NT2/D1 (cell line): ENCODE measurements around the gene SPAG9.

Experiments used
- SUZ12 ChIP-seq: IDR thresholded peaks from 2 replicates; pipeline ENCODE4 v1.6.1; 2011; ENCODE audit not compliant: insufficient read length, insufficient read depth; ENCODE audit errors: extremely low read depth
- YY1 ChIP-seq: IDR thresholded peaks from 2 replicates; pipeline ENCODE4 v1.6.1; 2011; ENCODE audit not compliant: insufficient read length, insufficient read depth

DNA sequence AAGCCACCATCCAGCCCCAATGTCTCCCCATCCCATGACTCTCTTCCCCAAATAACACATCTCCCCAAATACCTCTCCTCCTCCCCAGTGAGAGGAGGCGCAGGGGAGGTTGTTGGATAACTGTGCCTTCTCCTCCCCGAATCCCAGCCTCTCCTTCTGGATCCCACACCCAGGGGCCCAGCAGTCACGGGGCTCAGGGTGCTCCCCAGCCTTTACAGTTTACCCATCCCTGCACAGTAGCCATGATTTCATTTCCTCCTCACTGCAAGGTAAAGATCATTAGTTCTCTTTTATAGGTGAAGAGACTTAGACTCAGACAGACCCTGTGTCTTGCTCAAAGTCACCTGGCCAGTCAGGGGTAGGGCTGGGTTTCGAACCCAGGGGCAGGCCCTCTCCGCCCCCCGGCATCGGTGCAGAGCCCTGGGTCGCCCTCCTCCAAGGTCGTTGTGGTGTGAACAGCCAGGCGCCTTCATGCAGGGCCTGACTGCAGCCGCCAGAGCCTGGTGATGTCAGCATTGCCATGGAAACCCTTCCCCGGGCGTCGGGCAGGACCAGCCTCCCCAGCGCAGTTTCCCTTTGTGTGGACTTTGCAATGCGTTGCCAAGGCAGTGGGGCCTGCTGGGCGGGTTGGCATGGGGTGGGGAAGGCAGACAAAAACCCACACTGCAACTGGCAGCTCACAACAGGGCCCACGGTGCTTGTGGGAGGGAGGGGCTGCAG lies 201.2 kb downstream of the SPAG9 start:
- TF ChIP-seq SUZ12: no peak
- no peak for TF ChIP-seq YY1
